Measurements from ENCODE around the gene RHOC.

DNA sequence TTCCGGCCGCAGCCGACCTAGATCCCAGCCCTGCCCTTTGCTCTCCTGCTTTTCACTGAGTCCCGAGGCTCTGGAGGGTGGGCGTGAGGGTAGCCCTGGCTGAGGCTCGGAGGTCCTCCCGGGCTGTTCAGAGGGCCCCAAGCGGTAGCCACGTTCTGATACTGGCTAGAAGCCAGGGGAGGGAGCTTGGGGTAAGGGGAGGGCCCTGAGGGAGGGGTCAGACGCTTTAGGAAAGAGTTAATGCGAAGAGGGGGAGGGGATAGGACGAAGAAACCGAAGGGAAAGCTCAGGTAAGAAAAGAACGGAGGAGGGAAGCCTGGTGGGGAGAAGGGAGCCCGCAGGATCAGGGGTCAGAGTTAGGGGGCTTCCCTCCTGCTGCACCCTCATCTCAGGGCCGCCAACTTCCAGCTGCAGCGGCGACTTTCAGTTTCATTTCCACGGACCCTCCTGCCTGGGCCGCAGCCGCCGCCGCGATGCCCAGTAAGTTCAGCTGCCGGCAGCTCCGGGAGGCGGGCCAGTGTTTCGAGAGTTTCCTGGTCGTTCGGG is 32.4 kb downstream of the RHOC start, which contains the start of gene MOV10:
- TF ChIP-seq CTCF (IDR thresholded peaks at IDR 0.05) (no peak), POLR2A (IDR thresholded peaks at IDR 0.05) (no peak)
